ENCODE data around the gene PARP12.

- no peak for TF ChIP-seq EGR1 (IDR thresholded peaks at IDR 0.05)
- TF ChIP-seq EP300 (IDR thresholded peaks at IDR 0.05; ENCODE audit: borderline replicate concordance) = no peak
- no peak for TF ChIP-seq TCF12 (IDR thresholded peaks at IDR 0.05; ENCODE audit: low read depth)
- no peak for TF ChIP-seq FOXM1 (IDR thresholded peaks at IDR 0.05; ENCODE audit: borderline replicate concordance, low read depth)
- TF ChIP-seq, protein P1, sequence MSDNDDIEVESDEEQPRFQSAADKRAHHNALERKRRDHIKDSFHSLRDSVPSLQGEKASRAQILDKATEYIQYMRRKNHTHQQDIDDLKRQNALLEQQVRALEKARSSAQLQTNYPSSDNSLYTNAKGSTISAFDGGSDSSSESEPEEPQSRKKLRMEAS (IDR thresholded peaks at IDR 0.05) = no peak
These were observed 46.2 kb downstream of the PARP12 start for GRCh38 chr7:140016540-140016939.
